ENCODE data around the gene B3GNT3. TPM values are rescaled to one million over a fixed set of nuclear protein-coding genes. Genes with fewer than 3 reads are reported as not detected.

Gene B3GNT3
- total and polyA plus RNA-seq, 9 of the 15 experiments (the other 6 are each of a cell fraction or from before 2014, with no cell fraction given) = 0.06 to 0.11 (median 0.07) TPM; not detected in 6

GRCh38 chr19:17787274-17787913, 7.5 kb upstream of the B3GNT3 start:
- CTCF ChIA-PET (ENCODE audit: low intra/inter-chr PET ratio) = no interaction called here
- intact Hi-C loops (cut with micrococcal nuclease) = no loop called here
- no peak for ATAC-seq
- TF ChIP-seq ZNF121 (CRISPR knock-in tag; conservative IDR thresholded peaks at IDR 0.05) = peak; percentile 73
- TF ChIP-seq BCLAF1 (IDR thresholded peaks at IDR 0.05; ENCODE audit: borderline replicate concordance in 1 of 2, control insufficient read depth in 1 of 2, low read depth in 2 of 2, low read length in 1 of 2) = no peak
- TF ChIP-seq SNAPC5 (CRISPR knock-in tag; IDR thresholded peaks at IDR 0.05) = no peak
- no peak for TF ChIP-seq PREB (CRISPR knock-in tag; IDR thresholded peaks at IDR 0.05)
- TF ChIP-seq PHB2 (IDR thresholded peaks at IDR 0.05; ENCODE audit: low read depth) = no peak
- no peak for TF ChIP-seq CSDE1 (IDR thresholded peaks at IDR 0.05)
- TF ChIP-seq RBFOX2 (IDR thresholded peaks at IDR 0.05; ENCODE audit: low read depth, low read length) = no peak
- TF ChIP-seq CHCHD3 (CRISPR knock-in tag; IDR thresholded peaks at IDR 0.05) = no peak
- TF ChIP-seq BRD9 (IDR thresholded peaks at IDR 0.05; ENCODE audit: low read depth, partially characterized antibody) = no peak
- TF ChIP-seq E2F8 (IDR thresholded peaks at IDR 0.05; ENCODE audit: low read depth, partially characterized antibody) = no peak
- no peak for TF ChIP-seq GATAD2A (IDR thresholded peaks at IDR 0.05)
- no peak for TF ChIP-seq ZNF584 (CRISPR knock-in tag; IDR thresholded peaks at IDR 0.05; ENCODE audit: low read depth)
- no peak for TF ChIP-seq TOE1 (IDR thresholded peaks at IDR 0.05; ENCODE audit: borderline replicate concordance)
- no peak for TF ChIP-seq TOE1 (CRISPR knock-in tag; IDR thresholded peaks at IDR 0.05; ENCODE audit: borderline replicate concordance, low read depth)
- TF ChIP-seq ZNF384 (IDR thresholded peaks at IDR 0.05; ENCODE audit: low read depth, low read length) = 0 out of 2 replicates have a peak, but pooled peaks have one; percentile 15
- peak; percentile 22; the same call in 1 of the 2 replicates for TF ChIP-seq NFIC (IDR thresholded peaks at IDR 0.05)

More at GRCh38 chr19:17787274-17787913, 7.5 kb upstream of the B3GNT3 start:
- no peaks in the 10 kb centered on the region for H3K9me1 ChIP-seq (ENCODE audit: control insufficient read depth, insufficient read depth, low read length)
- 0 out of 2 replicates have a peak, but pooled peaks cover 7% of the 10 kb centered on the region for H4K20me1 ChIP-seq (replicated peaks; ENCODE audit: control insufficient read depth, insufficient read depth, low read length)
- no peaks in the 10 kb centered on the region for H3K79me2 ChIP-seq (ENCODE audit: control insufficient read depth, insufficient read depth, low read length)
- H3K4me1 ChIP-seq (replicated peaks in 1 of 2; ENCODE audit: control insufficient read depth in 2 of 2, insufficient read depth in 2 of 2, low read length in 2 of 2) = peaks cover 6 to 10% of the 10 kb centered on the region in 2 experiments; a peak in 3 of 5 replicates
- in situ Hi-C loops (cut with MboI) = no loop called here
- no peak overlapping the region for H3K4me2 ChIP-seq (ENCODE audit: insufficient read depth, low read length)
- H2AFZ ChIP-seq (ENCODE audit: low read depth, low read length) = no peak overlapping the region
- H3K4me3 ChIP-seq = no peak overlapping the region
- peaks cover 27% of the 10 kb centered on the region; the same call in 2 of the 3 replicates for H3K36me3 ChIP-seq (ENCODE audit: control insufficient read depth, insufficient read depth, low read length)
- DNase-seq (ENCODE audit: extremely low read depth in 1 of 4, low spot score in 3 of 4) = no peak
- no peak for FAIRE-seq
- POLR2A ChIA-PET = no interaction called here
- no peaks in the 10 kb centered on the region for H3K9me3 ChIP-seq (replicated peaks; ENCODE audit: control insufficient read depth, insufficient read depth, low read depth, low read length)
- H3K27ac ChIP-seq (ENCODE audit: extremely low read depth, low read depth, low read length) = no peak overlapping the region
- H3K27me3 ChIP-seq (ENCODE audit: control insufficient read depth in 2 of 2, insufficient read depth in 2 of 2, low read length in 2 of 2) = no peaks in the 10 kb centered on the region
- 92% methylated on average over 10 of the region's 14 CpGs for WGBS (ENCODE audit: insufficient coverage, low coverage, missing lambda C conversion rate)
- no TSS peak for BruUV-seq (replicated peaks)
- H3K9ac ChIP-seq (ENCODE audit: insufficient read depth in 1 of 2, low read depth in 2 of 2, low read length in 2 of 2) = no peak overlapping the region

Measured in K562 (cell line).